Activated T-cell treated with anti-CD3 and anti-CD28 coated beads for 4 hours (primary cell): ENCODE results near the gene BAG2.

ENCODE experiments used
- DNase-seq: peaks from one replicate; pipeline ENCODE4 v3.0.0-alpha.2; 2020

Gene BAG2

DNA sequence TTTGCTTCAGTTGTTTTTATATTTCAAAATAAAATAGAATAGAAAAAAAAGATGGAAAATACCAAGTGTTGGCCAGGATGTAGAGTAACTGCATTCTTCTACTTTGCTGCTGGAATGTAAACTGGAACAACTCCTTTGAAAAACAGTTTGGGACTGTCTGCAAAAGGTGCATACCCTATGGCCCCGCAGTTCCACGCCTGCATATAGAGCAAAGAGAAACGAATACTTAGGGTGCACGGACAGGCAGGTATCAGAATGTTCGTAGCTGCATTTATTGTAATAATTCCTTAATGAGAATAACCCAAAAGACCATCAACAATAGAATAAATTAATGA lies 50.6 kb downstream of the BAG2 start:
- DNase-seq: no peak

DNA sequence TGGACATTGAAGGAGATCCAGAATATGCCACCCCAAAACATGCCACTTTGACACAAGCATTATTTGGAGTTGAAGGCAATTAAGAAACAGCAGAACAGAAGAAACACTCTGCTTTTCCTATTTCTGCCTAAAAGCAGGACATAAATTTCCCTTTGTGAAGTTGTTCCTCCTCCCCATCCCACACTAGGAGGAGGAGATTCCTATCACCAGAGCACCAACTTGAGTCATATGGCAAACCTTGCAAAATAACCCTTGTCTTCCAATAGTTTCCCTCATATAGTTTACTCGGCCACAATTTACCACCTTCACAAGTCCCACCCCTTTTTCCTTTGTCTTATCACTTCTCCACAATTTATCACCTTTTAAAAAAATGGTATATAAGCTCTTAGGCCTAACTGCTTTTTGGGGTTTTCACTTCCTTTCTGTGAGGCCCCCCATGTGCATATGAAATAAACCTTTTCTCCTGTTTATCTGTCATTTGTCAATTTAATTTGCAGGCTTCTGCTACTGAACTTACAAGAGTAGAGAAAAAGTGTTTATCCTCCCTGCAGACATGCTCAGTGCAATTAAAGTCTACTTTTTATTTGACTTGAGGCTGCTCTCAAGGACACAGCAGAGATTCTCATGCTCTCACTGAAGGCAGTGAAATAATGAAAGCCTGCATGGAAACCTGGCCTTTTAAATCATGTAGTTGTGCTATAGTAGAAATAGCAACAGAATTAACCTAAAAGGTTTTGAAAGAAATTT lies 52.8 kb downstream of the BAG2 start:
- no peak for DNase-seq

- DNase-seq: no peak
These were observed 54.1 kb downstream of the BAG2 start for GRCh38 chr6:57226221-57226620.
